ENCODE results near the gene EXT2.

DNA sequence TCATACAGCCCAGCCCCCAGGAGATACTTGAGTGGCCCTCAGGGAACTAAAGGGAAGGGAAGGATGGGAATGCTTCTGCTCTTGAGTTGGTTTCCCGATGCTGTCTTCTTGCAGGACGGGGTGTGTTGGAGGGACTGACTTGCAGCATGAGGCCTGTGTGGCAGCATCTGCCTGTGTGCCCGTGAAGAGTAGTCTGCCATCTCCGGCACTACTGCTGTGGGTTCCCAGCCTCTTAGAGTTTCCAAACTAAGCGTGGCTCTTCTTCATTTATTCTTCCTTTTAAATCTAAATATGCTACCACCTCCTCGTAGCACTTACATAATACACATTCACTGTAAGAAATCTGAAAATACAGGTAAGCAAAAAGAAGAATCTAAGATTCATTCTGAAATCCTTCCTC lies 12.8 kb downstream of the EXT2 start:
- TF ChIP-seq, protein P1, sequence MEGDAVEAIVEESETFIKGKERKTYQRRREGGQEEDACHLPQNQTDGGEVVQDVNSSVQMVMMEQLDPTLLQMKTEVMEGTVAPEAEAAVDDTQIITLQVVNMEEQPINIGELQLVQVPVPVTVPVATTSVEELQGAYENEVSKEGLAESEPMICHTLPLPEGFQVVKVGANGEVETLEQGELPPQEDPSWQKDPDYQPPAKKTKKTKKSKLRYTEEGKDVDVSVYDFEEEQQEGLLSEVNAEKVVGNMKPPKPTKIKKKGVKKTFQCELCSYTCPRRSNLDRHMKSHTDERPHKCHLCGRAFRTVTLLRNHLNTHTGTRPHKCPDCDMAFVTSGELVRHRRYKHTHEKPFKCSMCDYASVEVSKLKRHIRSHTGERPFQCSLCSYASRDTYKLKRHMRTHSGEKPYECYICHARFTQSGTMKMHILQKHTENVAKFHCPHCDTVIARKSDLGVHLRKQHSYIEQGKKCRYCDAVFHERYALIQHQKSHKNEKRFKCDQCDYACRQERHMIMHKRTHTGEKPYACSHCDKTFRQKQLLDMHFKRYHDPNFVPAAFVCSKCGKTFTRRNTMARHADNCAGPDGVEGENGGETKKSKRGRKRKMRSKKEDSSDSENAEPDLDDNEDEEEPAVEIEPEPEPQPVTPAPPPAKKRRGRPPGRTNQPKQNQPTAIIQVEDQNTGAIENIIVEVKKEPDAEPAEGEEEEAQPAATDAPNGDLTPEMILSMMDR (IDR thresholded peaks at IDR 0.05): no peak
- no peak for TF ChIP-seq POLR2A (IDR thresholded peaks at IDR 0.05)
